ENCODE results near the gene STRN3. TPM values are rescaled to one million over a fixed set of nuclear protein-coding genes. Genes with fewer than 3 reads are reported as not detected.

STRN3 gene
- polyA plus RNA-seq, 4 donors, result 9.7 to 35.0 (median 11.8) TPM

DNA sequence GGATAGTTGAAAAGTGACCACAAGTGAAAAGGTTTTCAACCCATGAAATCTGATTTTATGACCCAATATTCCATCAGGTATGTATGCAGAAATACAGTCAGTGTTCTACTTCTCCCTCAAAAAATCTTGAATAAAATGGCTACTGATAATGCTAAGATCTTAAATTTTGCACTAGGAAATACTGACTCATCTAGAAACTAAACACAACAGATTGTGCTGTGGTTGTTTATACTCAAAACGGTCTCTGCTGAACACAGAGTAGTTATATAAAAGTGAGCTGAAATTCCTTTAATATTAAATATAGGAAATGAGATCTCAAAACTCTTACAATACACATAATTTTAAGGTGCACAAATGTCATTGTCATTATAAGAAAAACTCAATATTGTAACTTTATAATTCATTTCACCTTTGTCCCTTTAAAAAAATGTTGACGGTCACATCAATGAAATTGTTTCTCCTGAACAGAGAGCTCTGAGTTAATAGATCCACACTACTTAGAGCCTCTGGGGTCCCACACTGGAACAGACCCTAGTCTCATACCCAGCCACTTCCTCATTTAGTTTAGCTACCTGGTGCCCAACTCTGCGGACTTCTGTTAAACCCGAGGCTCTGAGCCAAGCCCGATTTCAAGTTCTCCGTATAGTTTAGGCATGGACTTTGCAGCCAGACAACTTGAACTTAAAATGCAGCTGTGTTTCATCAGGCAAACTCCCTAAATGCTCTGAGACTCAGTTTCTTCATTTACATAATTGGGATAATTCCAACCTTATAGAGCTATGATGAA lies 142.5 kb downstream of the STRN3 start:
- Histone ChIP-seq H3K36me3 (ENCODE audit: control insufficient read depth in 3 of 3, insufficient read depth in 2 of 3, low read depth in 1 of 3, low read length in 3 of 3) (no peaks in the 10 kb centered on the region), H3K27ac (ENCODE audit: low read depth in 1 of 3, low read length in 2 of 3) (no peak overlapping the region), H3K27me3 (ENCODE audit: control insufficient read depth in 3 of 3, insufficient read depth in 3 of 3, low read length in 3 of 3) (no peaks in the 10 kb centered on the region), H3K4me3 (ENCODE audit: low read depth in 1 of 3, low read length in 3 of 3) (no peak overlapping the region), H3K4me1 (ENCODE audit: control insufficient read depth in 3 of 3, insufficient read depth in 2 of 3, low read depth in 1 of 3, low read length in 2 of 3) (no peaks in the 10 kb centered on the region), H3K9me3 (ENCODE audit: control insufficient read depth in 2 of 2, insufficient read depth in 1 of 2, low read depth in 1 of 2, low read length in 1 of 2) (no peaks in the 10 kb centered on the region)
- no peak for DNase-seq
- WGBS, 3 donors, result 21 to 55% (median 40%) methylated on average over 6 of the region's 6 CpGs
- FAIRE-seq, result no peak

- FAIRE-seq (no peak), DNase-seq (no peak)
- no peaks in the 10 kb centered on the region for H3K9me3 ChIP-seq (ENCODE audit: control insufficient read depth in 2 of 2, insufficient read depth in 1 of 2, low read depth in 1 of 2, low read length in 1 of 2)
- no peaks in the 10 kb centered on the region for H3K36me3 ChIP-seq (ENCODE audit: control insufficient read depth in 3 of 3, insufficient read depth in 2 of 3, low read depth in 1 of 3, low read length in 3 of 3)
- H3K4me3 ChIP-seq (ENCODE audit: low read depth in 1 of 3, low read length in 3 of 3), result no peak overlapping the region
- no peak overlapping the region for H3K27ac ChIP-seq (ENCODE audit: low read depth in 1 of 3, low read length in 2 of 3)
- 47 to 92% (median 90%) methylated on average over 1 of the region's 1 CpG for WGBS, 3 donors
- H3K27me3 ChIP-seq (ENCODE audit: control insufficient read depth in 3 of 3, insufficient read depth in 3 of 3, low read length in 3 of 3), result peaks cover 0 to 2% (median 0%) of the 10 kb centered on the region in 3 donors
- no peaks in the 10 kb centered on the region for H3K4me1 ChIP-seq (ENCODE audit: control insufficient read depth in 3 of 3, insufficient read depth in 2 of 3, low read depth in 1 of 3, low read length in 2 of 3)
Observed at GRCh38 chr14:30882431-30882830, 143.7 kb downstream of the STRN3 start.

DNA sequence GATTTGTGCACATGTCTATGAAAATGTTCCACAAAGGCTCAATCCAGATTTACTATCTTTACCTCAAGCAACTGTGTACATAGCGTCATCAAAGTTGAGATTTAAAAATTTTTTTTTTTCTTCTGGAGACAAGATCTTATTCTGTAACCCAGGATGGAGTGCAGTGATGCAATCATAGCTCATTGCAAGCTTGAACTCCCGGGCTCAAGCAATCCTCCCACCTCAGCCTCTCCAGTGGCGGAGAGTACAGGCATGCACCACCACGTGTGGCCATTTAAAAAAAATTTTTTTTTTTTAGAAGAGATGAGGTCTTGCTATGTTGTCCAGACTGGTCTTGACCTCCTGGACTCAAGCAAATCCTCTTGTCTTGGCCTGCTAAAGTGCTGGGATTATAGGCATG lies 149.5 kb downstream of the STRN3 start:
- Histone ChIP-seq H3K9me3 (ENCODE audit: control insufficient read depth in 2 of 2, insufficient read depth in 1 of 2, low read depth in 1 of 2, low read length in 1 of 2) (no peaks in the 10 kb centered on the region), H3K4me3 (ENCODE audit: low read depth in 1 of 3, low read length in 3 of 3) (no peak overlapping the region), H3K4me1 (ENCODE audit: control insufficient read depth in 3 of 3, insufficient read depth in 2 of 3, low read depth in 1 of 3, low read length in 2 of 3) (peaks cover 0 to 10% (median 3%) of the 10 kb centered on the region in 3 donors), H3K27me3 (ENCODE audit: control insufficient read depth in 3 of 3, insufficient read depth in 3 of 3, low read length in 3 of 3) (peaks cover 4 to 45% (median 18%) of the 10 kb centered on the region in 3 donors), H3K27ac (ENCODE audit: low read depth in 1 of 3, low read length in 2 of 3) (no peak overlapping the region), H3K36me3 (ENCODE audit: control insufficient read depth in 3 of 3, insufficient read depth in 2 of 3, low read depth in 1 of 3, low read length in 3 of 3) (no peaks in the 10 kb centered on the region)
- WGBS, 3 donors, result 70 to 75% (median 75%) methylated on average over 4 of the region's 4 CpGs
- FAIRE-seq, result no peak
- DNase-seq, result no peak

DNA sequence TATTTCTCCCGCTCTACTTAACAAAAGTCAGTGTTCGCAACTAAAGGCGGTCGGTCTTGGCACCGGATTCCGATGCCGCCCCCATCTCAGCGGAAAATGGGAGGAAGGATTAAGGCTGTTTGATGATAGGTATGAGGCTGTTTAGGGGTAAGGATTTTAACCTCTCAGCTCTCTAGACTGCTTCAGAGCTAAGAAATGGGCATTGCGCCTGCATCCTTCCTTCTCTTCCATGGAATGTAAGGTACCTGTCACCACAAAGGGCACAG lies 150.5 kb downstream of the STRN3 start:
- DNase-seq (no peak), FAIRE-seq (no peak)
- no peak overlapping the region for H3K4me3 ChIP-seq (ENCODE audit: low read depth in 1 of 3, low read length in 3 of 3)
- H3K9me3 ChIP-seq (ENCODE audit: control insufficient read depth in 2 of 2, insufficient read depth in 1 of 2, low read depth in 1 of 2, low read length in 1 of 2), result no peaks in the 10 kb centered on the region
- H3K36me3 ChIP-seq (ENCODE audit: control insufficient read depth in 3 of 3, insufficient read depth in 2 of 3, low read depth in 1 of 3, low read length in 3 of 3), result no peaks in the 10 kb centered on the region
- WGBS, 3 donors, result 35 to 61% (median 50%) methylated on average over 9 of the region's 9 CpGs
- no peak overlapping the region for H3K27ac ChIP-seq (ENCODE audit: low read depth in 1 of 3, low read length in 2 of 3)
- H3K27me3 ChIP-seq (ENCODE audit: control insufficient read depth in 3 of 3, insufficient read depth in 3 of 3, low read length in 3 of 3), result peaks cover 4 to 49% (median 18%) of the 10 kb centered on the region in 3 donors
- H3K4me1 ChIP-seq (ENCODE audit: control insufficient read depth in 3 of 3, insufficient read depth in 2 of 3, low read depth in 1 of 3, low read length in 2 of 3), result peaks cover 0 to 10% (median 3%) of the 10 kb centered on the region in 3 donors

DNA sequence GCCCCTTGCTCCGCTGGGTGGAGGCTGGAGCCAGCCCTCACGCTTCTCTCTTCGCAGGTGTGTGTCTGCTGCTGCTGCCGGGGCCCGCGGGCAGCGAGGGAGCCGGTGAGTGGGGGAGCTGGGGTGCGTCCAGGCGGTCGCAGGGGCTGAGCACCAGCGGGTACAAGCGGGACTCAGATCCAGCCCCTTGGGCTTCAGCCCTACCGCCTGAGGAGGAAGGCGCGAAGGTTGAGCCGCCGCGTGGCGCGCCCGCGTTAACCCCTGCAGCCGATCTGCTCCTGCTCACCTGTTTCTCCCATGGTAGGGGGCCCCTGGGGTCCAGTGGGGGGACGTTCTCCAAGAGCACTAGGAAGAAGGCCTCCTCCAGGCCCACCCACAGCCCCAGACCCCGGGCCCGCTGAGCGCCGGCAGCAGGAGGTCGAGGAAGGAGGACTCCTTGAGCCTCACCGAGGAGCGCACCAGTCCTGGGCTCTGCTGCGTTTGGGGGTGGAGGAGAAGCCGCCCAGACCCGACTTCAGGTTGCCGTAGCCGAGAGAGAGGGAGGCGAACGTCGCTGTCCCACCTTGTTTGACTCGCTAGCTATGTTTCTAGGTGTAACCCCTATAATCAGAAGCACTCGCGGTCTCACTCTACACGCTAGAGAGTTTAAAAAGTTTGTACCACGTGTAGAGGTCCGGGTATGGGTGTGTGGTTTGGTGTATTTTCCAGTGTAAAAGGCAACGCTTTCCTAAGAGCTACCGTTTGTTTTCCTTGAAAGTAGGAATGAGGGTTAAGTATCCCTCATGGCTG lies 151.0 kb downstream of the STRN3 start:
- FAIRE-seq (no peak), DNase-seq (peak in 1 of 2 donors; percentile 36)
- H3K4me1 ChIP-seq (ENCODE audit: control insufficient read depth in 3 of 3, insufficient read depth in 2 of 3, low read depth in 1 of 3, low read length in 2 of 3), result peaks cover 0 to 10% (median 3%) of the 10 kb centered on the region in 3 donors
- H3K4me3 ChIP-seq (ENCODE audit: low read depth in 1 of 3, low read length in 3 of 3), result peak overlapping the region; percentile 20 to 53 (median 41)
- 3 to 5% (median 4%) methylated on average over 47 to 48 of the region's 48 CpGs for WGBS, 3 donors
- no peaks in the 10 kb centered on the region for H3K9me3 ChIP-seq (ENCODE audit: control insufficient read depth in 2 of 2, insufficient read depth in 1 of 2, low read depth in 1 of 2, low read length in 1 of 2)
- no peaks in the 10 kb centered on the region for H3K36me3 ChIP-seq (ENCODE audit: control insufficient read depth in 3 of 3, insufficient read depth in 2 of 3, low read depth in 1 of 3, low read length in 3 of 3)
- no peak overlapping the region for H3K27ac ChIP-seq (ENCODE audit: low read depth in 1 of 3, low read length in 2 of 3)
- H3K27me3 ChIP-seq (ENCODE audit: control insufficient read depth in 3 of 3, insufficient read depth in 3 of 3, low read length in 3 of 3), result peaks cover 4 to 49% (median 18%) of the 10 kb centered on the region in 3 donors

GRCh38 chr14:30874120-30874998 lies 151.8 kb downstream of the STRN3 start, which contains the start of gene COCH:
COCH (plus strand) TSS chr14:30874559; CDS start chr14:30874939, 380 bp downstream.
- Histone ChIP-seq H3K27me3 (ENCODE audit: control insufficient read depth in 3 of 3, insufficient read depth in 3 of 3, low read length in 3 of 3) (peaks cover 4 to 49% (median 18%) of the 10 kb centered on the region in 3 donors), H3K36me3 (ENCODE audit: control insufficient read depth in 3 of 3, insufficient read depth in 2 of 3, low read depth in 1 of 3, low read length in 3 of 3) (no peaks in the 10 kb centered on the region), H3K9me3 (ENCODE audit: control insufficient read depth in 2 of 2, insufficient read depth in 1 of 2, low read depth in 1 of 2, low read length in 1 of 2) (no peaks in the 10 kb centered on the region), H3K27ac (ENCODE audit: low read depth in 1 of 3, low read length in 2 of 3) (no peak within 1 kb of the TSS), H3K4me1 (ENCODE audit: control insufficient read depth in 3 of 3, insufficient read depth in 2 of 3, low read depth in 1 of 3, low read length in 2 of 3) (peaks cover 0 to 10% (median 3%) of the 10 kb centered on the region in 3 donors), H3K4me3 (ENCODE audit: low read depth in 1 of 3, low read length in 3 of 3) (peak within 1 kb of the TSS; percentile 20 to 53 (median 41))
- FAIRE-seq (no peak), DNase-seq (peak; percentile 19 to 64)
- WGBS, 3 donors, result 2 to 3% (median 3%) methylated on average over 78 to 99 of the region's 99 CpGs

DNA sequence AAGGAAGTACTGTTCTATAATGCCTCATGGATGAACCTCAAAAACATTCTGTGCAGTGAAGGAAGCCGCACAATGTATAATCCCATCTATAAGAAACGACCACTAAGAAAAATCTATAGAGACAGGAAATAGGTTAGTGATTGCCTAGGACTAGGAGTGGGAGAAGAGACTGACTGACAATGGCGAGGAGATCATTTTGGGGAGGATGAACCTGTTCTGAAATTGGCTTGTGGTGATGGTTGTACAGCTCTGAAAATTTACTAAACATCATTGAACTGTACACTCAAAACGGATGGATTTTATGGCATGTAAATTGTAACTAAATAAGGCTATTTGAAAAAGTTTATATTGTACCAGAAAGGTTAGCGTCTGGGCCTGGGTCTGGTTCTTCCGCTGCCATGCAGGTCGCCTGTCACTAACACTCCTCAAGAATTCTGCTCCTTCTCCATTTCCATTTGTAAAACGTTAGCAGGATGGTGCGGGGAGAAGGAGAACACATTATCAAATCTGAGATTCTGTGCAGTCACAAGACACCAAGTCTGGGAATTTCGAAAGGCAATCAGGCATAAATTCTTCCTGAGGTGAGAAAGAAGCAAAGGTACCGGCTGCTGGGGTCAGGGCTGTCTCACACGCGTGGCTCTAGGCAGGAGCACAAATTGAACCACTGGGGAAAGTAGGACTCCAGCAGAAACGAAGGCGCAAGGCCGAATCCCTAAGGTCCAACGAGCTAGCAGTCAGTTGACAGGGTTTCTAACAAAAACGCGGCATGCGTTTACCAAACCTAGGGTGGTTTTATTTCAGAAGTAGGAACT lies 152.7 kb downstream of the STRN3 start:
- Histone ChIP-seq H3K27me3 (ENCODE audit: control insufficient read depth in 3 of 3, insufficient read depth in 3 of 3, low read length in 3 of 3) (peaks cover 4 to 49% (median 18%) of the 10 kb centered on the region in 3 donors), H3K9me3 (ENCODE audit: control insufficient read depth in 2 of 2, insufficient read depth in 1 of 2, low read depth in 1 of 2, low read length in 1 of 2) (no peaks in the 10 kb centered on the region), H3K4me1 (ENCODE audit: control insufficient read depth in 3 of 3, insufficient read depth in 2 of 3, low read depth in 1 of 3, low read length in 2 of 3) (peaks cover 0 to 10% (median 3%) of the 10 kb centered on the region in 3 donors), H3K27ac (ENCODE audit: low read depth in 1 of 3, low read length in 2 of 3) (no peak overlapping the region), H3K4me3 (ENCODE audit: low read depth in 1 of 3, low read length in 3 of 3) (peak overlapping the region in 1 of 3 donors; percentile 53), H3K36me3 (ENCODE audit: control insufficient read depth in 3 of 3, insufficient read depth in 2 of 3, low read depth in 1 of 3, low read length in 3 of 3) (no peaks in the 10 kb centered on the region)
- 72 to 82% (median 75%) methylated on average over 20 of the region's 20 CpGs for WGBS, 3 donors
- no peak for FAIRE-seq
- DNase-seq, result no peak

All from small intestine (tissue), 7 donors.